Liver (tissue), 9 donors: Measurements from ENCODE around the gene DCST2. TPM values are rescaled to one million over a fixed set of nuclear protein-coding genes. Genes with fewer than 3 reads are reported as not detected.

Experiments used
- DNase-seq: peaks from one replicate; pipeline ENCODE4 v3.0.0-alpha.2; 2017; ENCODE audit warnings: low spot score
- H3K27ac ChIP-seq, 2 donors: one replicate each; pipeline ENCODE4 v1.7.0; 2013; ENCODE audit warnings: inconsistent platforms in 2 of 2, low read length in 2 of 2, control low read depth in 1 of 2, low read depth in 1 of 2, mild to moderate bottlenecking in 1 of 2
- H3K27me3 ChIP-seq, 4 donors: one replicate each; pipeline versions ENCODE4 v1.6.1 to v1.7.0; 2013; ENCODE audit warnings: low read length in 3 of 4, inconsistent platforms in 1 of 4, mild to moderate bottlenecking in 1 of 4, moderate library complexity in 1 of 4; ENCODE audit not compliant: control insufficient read depth in 4 of 4, insufficient read depth in 4 of 4
- H3K36me3 ChIP-seq, 4 donors: one replicate each; pipeline versions ENCODE4 v1.6.1 to v1.7.0; 2013; ENCODE audit warnings: low read length in 3 of 4, mild to moderate bottlenecking in 3 of 4, low read depth in 1 of 4, moderate library complexity in 1 of 4; ENCODE audit not compliant: control insufficient read depth in 4 of 4, insufficient read depth in 3 of 4
- H3K4me1 ChIP-seq, 4 donors: one replicate each; pipeline versions ENCODE4 v1.6.1 to v1.7.0; 2013; ENCODE audit warnings: low read length in 3 of 4, mild to moderate bottlenecking in 3 of 4, moderate library complexity in 1 of 4; ENCODE audit not compliant: control insufficient read depth in 4 of 4, insufficient read depth in 4 of 4
- H3K4me3 ChIP-seq, 3 donors: one replicate each; pipeline versions ENCODE4 v1.6.1 to v1.7.0; 2013; ENCODE audit warnings: low read length in 3 of 3, control low read depth in 1 of 3, low read depth in 1 of 3, mild to moderate bottlenecking in 1 of 3
- H3K9ac ChIP-seq, 2 donors: one replicate each; pipeline ENCODE4 v1.7.0; 2013; ENCODE audit warnings: low read length in 2 of 2, mild to moderate bottlenecking in 2 of 2, moderate library complexity in 2 of 2, control low read depth in 1 of 2, low read depth in 1 of 2
- H3K9me3 ChIP-seq, 4 donors: one replicate each; pipeline versions ENCODE4 v1.6.1 to v1.7.0; 2013; ENCODE audit warnings: low read length in 3 of 4; ENCODE audit not compliant: control insufficient read depth in 4 of 4
- EGR1 ChIP-seq, 2 donors: IDR thresholded peaks; 2 replicates each; pipeline ENCODE4 v1.6.1; 2016 to 2018; ENCODE audit warnings: antibody characterized with exemption in 2 of 2, low read depth in 2 of 2
- FOXA1 ChIP-seq: IDR thresholded peaks from 2 replicates; pipeline ENCODE4 v1.6.1; 2016; ENCODE audit warnings: antibody characterized with exemption
- FOXA2 ChIP-seq: IDR thresholded peaks from 2 replicates; pipeline ENCODE4 v1.6.1; 2016; ENCODE audit warnings: antibody characterized with exemption
- JUND ChIP-seq, 2 donors: IDR thresholded peaks; 2 replicates each; pipeline ENCODE4 v1.6.1; 2016; ENCODE audit warnings: antibody characterized with exemption in 2 of 2
- NR2F2 ChIP-seq: IDR thresholded peaks from 2 replicates; pipeline ENCODE4 v1.6.1; 2016; ENCODE audit warnings: antibody characterized with exemption
- RAD21 ChIP-seq, 2 donors: IDR thresholded peaks; 2 replicates each; pipeline ENCODE4 v1.6.1; 2016; ENCODE audit warnings: antibody characterized with exemption in 2 of 2, mild to moderate bottlenecking in 2 of 2
- RXRA ChIP-seq, 2 donors: IDR thresholded peaks; 2 replicates each; pipeline ENCODE4 v1.6.1; 2017 to 2018; ENCODE audit warnings: antibody characterized with exemption in 2 of 2, mild to moderate bottlenecking in 1 of 2
- SP1 ChIP-seq: IDR thresholded peaks from 2 replicates; pipeline ENCODE4 v1.6.1; 2018; ENCODE audit warnings: antibody characterized with exemption, mild to moderate bottlenecking
- TAF1 ChIP-seq: conservative IDR thresholded peaks from 2 replicates; pipeline ENCODE4 v1.6.1; 2016; ENCODE audit warnings: antibody characterized with exemption, mild to moderate bottlenecking
- WGBS: extraction: QIAGEN DNeasy Blood & Tissue Kit; methylation state at CpG from one replicate; pipeline ENCODE4 v1.1.7; 2013; 5-methylcytosine and 5-hydroxymethylcytosine counted together
- polyA plus RNA-seq, 2 donors: library from polyadenylated mRNA; stranded (reverse) in 1 of 2; unstranded in 1 of 2; fragments of 200-250 nt in 1 of 2; fragments of >200 nt in 1 of 2; fragmentation: Nextera tagmentation in 1 of 2; extraction: Ambion mirVana in 1 of 2; gene quantifications; one replicate each; pipeline versions ENCODE4 v1.2.1 to v1.2.3, GENCODE V29; 2013 to 2015
- total RNA-seq, 2 donors: library from RNA; depleted of rRNA; stranded (reverse); fragments of >200 nt; gene quantifications; one replicate each; pipeline ENCODE4 v1.2.3, GENCODE V29; 2014
- TF ChIP-seq, protein P1 (sequence below): IDR thresholded peaks from 2 replicates; pipeline ENCODE4 v1.6.1; 2016; ENCODE audit warnings: antibody characterized with exemption, mild to moderate bottlenecking
- TF ChIP-seq, protein P2 (sequence below): IDR thresholded peaks from 2 replicates; pipeline ENCODE4 v1.6.1; 2016; ENCODE audit warnings: antibody characterized with exemption
- TF ChIP-seq, protein P3 (sequence below): fragments of 150-350 bp; IDR thresholded peaks from 2 replicates; pipeline ENCODE4 v1.5.1; 2017; ENCODE audit warnings: improper control_type of control experiment, low read depth, low read length; ENCODE audit not compliant: missing input control
- TF ChIP-seq, protein P4 (sequence below): IDR thresholded peaks from 2 replicates; pipeline ENCODE4 v1.6.1; 2016; ENCODE audit warnings: antibody characterized with exemption
- TF ChIP-seq, protein P5 (sequence below): IDR thresholded peaks from 2 replicates; pipeline ENCODE4 v1.6.1; 2016; ENCODE audit warnings: antibody characterized with exemption
- donor health status: healthy.
- donor health status: healthy.
- donor health status: healthy.
- donor health status: healthy.
- donor health status: healthy.

The DCST2 gene
- total and polyA plus RNA-seq, 4 donors = 0.25 to 0.53 (median 0.27) TPM; not detected in 1

DNA sequence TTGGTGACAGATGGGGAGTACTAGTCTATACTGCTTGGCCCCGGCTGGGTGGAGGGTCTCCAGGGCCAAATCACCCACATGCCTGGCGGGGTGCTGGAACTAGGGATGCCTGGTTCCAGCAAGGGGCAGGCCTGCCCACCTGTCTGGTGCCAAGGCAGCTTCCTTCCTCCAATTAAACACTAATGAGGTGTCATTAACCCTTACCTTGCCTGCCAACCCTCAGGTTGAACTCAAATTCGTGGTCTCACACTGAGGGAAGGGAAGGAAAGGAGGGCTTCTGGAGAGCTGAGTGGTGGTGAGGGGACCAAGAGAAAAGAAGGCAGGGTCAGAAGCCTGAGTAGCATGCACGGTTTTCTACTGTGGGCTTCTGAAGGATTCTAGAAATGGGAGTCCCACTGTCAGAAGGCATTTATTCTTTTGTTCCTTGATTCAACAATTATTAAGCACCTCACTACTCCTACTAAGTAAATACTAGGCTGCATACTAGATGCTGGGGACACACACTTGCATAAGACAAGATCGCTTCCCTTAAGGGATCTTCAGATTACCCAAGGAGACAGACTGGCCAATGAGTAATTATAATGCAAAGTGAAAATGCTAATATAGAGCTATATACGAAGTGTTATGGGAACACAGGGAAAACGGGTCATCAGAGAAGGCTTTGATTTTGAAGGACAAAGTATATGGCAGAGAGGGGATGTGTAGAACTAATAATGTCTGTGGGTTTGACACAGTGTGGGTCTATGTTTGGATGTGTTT is 39.1 kb upstream of the DCST2 start:
- DNase-seq = no peak
- 68% methylated on average over 7 of the region's 7 CpGs for WGBS
- Histone ChIP-seq H3K27me3 (no peaks in the 10 kb centered on the region), H3K27ac (no peak overlapping the region), H3K9ac (no peak overlapping the region), H3K36me3 (peaks cover 0 to 2% (median 0%) of the 10 kb centered on the region in 4 donors), H3K4me1 (peaks cover 4 to 12% (median 7%) of the 10 kb centered on the region in 4 donors), H3K4me3 (no peak overlapping the region), H3K9me3 (no peaks in the 10 kb centered on the region)
- no peak for TF ChIP-seq EGR1 (IDR thresholded peaks at IDR 0.05; ENCODE audit: low read depth in 2 of 2)
- TF ChIP-seq, protein P1, sequence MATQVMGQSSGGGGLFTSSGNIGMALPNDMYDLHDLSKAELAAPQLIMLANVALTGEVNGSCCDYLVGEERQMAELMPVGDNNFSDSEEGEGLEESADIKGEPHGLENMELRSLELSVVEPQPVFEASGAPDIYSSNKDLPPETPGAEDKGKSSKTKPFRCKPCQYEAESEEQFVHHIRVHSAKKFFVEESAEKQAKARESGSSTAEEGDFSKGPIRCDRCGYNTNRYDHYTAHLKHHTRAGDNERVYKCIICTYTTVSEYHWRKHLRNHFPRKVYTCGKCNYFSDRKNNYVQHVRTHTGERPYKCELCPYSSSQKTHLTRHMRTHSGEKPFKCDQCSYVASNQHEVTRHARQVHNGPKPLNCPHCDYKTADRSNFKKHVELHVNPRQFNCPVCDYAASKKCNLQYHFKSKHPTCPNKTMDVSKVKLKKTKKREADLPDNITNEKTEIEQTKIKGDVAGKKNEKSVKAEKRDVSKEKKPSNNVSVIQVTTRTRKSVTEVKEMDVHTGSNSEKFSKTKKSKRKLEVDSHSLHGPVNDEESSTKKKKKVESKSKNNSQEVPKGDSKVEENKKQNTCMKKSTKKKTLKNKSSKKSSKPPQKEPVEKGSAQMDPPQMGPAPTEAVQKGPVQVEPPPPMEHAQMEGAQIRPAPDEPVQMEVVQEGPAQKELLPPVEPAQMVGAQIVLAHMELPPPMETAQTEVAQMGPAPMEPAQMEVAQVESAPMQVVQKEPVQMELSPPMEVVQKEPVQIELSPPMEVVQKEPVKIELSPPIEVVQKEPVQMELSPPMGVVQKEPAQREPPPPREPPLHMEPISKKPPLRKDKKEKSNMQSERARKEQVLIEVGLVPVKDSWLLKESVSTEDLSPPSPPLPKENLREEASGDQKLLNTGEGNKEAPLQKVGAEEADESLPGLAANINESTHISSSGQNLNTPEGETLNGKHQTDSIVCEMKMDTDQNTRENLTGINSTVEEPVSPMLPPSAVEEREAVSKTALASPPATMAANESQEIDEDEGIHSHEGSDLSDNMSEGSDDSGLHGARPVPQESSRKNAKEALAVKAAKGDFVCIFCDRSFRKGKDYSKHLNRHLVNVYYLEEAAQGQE = no peak
- TF ChIP-seq FOXA1 = no peak
- TF ChIP-seq, protein P2, sequence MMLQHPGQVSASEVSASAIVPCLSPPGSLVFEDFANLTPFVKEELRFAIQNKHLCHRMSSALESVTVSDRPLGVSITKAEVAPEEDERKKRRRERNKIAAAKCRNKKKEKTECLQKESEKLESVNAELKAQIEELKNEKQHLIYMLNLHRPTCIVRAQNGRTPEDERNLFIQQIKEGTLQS = no peak
- no peak for TF ChIP-seq RAD21 (IDR thresholded peaks at IDR 0.05)

DNA sequence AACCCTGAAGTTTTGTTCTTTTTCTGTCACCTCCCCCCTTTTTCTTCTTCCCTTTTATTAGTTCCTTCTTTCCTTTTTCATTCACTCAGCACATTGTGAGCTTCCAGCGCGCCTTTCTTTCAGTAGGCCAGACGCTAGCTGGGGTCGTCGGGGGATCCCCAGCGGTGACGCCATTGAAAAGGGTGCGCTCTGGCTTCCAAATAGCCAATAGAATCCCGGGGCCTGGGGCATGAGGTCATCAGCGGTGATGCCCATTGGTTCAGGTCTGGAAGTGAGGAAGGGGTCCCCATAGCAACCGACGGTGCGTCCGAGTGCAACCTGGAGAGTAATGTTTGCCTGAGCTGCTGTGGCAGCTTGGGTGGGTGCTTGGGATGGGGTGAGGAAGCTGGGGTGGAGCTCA is 38.1 kb upstream of the DCST2 start:
- Histone ChIP-seq H3K9ac (no peak overlapping the region), H3K36me3 (peaks cover 0 to 2% (median 0%) of the 10 kb centered on the region in 4 donors), H3K4me3 (no peak overlapping the region), H3K27ac (no peak overlapping the region), H3K9me3 (no peaks in the 10 kb centered on the region), H3K27me3 (no peaks in the 10 kb centered on the region), H3K4me1 (peaks cover 4 to 12% (median 7%) of the 10 kb centered on the region in 4 donors)
- WGBS = 52% methylated on average over 14 of the region's 14 CpGs
- DNase-seq = no peak
- TF ChIP-seq TAF1 (no peak), FOXA2 (no peak), NR2F2 (no peak), RXRA (IDR thresholded peaks at IDR 0.05) (no peak), JUND (IDR thresholded peaks at IDR 0.05) (no peak), EGR1 (IDR thresholded peaks at IDR 0.05; ENCODE audit: low read depth in 2 of 2) (no peak), FOXA1 (no peak), SP1 (no peak)
- TF ChIP-seq, protein P3, sequence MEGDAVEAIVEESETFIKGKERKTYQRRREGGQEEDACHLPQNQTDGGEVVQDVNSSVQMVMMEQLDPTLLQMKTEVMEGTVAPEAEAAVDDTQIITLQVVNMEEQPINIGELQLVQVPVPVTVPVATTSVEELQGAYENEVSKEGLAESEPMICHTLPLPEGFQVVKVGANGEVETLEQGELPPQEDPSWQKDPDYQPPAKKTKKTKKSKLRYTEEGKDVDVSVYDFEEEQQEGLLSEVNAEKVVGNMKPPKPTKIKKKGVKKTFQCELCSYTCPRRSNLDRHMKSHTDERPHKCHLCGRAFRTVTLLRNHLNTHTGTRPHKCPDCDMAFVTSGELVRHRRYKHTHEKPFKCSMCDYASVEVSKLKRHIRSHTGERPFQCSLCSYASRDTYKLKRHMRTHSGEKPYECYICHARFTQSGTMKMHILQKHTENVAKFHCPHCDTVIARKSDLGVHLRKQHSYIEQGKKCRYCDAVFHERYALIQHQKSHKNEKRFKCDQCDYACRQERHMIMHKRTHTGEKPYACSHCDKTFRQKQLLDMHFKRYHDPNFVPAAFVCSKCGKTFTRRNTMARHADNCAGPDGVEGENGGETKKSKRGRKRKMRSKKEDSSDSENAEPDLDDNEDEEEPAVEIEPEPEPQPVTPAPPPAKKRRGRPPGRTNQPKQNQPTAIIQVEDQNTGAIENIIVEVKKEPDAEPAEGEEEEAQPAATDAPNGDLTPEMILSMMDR = no peak
- TF ChIP-seq, protein P4, sequence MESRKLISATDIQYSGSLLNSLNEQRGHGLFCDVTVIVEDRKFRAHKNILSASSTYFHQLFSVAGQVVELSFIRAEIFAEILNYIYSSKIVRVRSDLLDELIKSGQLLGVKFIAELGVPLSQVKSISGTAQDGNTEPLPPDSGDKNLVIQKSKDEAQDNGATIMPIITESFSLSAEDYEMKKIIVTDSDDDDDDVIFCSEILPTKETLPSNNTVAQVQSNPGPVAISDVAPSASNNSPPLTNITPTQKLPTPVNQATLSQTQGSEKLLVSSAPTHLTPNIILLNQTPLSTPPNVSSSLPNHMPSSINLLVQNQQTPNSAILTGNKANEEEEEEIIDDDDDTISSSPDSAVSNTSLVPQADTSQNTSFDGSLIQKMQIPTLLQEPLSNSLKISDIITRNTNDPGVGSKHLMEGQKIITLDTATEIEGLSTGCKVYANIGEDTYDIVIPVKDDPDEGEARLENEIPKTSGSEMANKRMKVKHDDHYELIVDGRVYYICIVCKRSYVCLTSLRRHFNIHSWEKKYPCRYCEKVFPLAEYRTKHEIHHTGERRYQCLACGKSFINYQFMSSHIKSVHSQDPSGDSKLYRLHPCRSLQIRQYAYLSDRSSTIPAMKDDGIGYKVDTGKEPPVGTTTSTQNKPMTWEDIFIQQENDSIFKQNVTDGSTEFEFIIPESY = no peak
- TF ChIP-seq, protein P5, sequence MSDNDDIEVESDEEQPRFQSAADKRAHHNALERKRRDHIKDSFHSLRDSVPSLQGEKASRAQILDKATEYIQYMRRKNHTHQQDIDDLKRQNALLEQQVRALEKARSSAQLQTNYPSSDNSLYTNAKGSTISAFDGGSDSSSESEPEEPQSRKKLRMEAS = no peak
